Keratinocyte (primary cell): ENCODE data around the gene PIGU.

Experiments used
- CTCF ChIP-seq, 3 experiments: IDR thresholded peaks in 1 of 3; conservative IDR thresholded peaks in 1 of 3; optimal IDR thresholded peaks in 1 of 3; 2 replicates in 2 of 3; 3 replicates in 1 of 3; pipeline versions ENCODE3 to v1.5.1; 2011; ENCODE audit warnings: low read length in 3 of 3, mild to moderate bottlenecking in 3 of 3, moderate library complexity in 2 of 3, control low read depth in 1 of 3, inconsistent platforms in 1 of 3; ENCODE audit not compliant: insufficient read depth in 2 of 3; ENCODE audit errors: extremely low read depth in 1 of 3
- EZH2 ChIP-seq: IDR thresholded peaks from one replicate; pipeline ENCODE4 v1.6.1; 2012; ENCODE audit warnings: inconsistent platforms, mild to moderate bottlenecking, low read length, moderate library complexity

DNA sequence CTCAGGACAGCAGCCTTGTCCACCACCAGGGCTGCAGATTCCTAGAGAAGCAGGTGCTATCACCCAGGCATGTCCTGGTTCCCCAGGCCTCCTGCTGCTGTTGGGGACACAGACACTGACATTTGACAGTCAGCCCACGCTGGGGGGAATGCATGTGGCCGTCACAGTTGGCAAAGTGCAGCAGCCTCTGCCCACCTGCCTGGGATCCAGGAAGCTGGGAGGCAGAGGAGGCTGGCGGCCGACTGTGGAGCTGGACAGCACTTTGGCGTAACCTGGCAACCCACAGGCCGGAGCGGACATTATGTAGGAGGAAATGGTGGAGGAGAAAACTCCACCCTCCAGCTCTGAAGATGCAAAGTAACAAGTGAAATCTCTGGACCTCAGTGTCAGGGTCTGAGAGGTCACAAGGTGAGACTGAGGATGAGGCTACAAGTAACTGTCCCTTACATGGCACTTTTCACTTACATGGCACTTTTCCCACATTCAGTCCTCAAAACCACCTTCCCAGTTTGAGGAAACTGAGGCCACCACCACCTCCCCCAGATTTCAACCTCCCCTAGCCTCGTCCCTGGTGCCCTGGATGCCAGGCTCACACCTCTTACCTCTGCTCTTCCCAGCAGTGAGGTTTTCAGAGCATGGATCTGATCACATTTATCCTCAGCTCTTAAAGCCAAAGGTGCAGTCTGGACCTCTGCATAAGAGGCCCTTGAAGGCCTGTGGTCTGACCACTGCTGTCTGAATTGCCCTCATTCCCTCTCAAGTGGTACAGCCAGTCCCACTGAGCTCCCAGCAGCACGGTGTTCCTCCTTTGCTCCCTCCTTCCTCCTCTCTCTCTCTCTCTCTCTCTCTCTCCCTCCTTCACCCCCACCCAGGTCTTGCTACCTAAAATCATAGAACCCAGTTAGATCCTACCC lies 109.7 kb downstream of the PIGU start:
- TF ChIP-seq EZH2: no peak
- TF ChIP-seq CTCF (optimal IDR thresholded peaks at IDR 0.05 in 1 of 3, IDR thresholded peaks at IDR 0.05 in 1 of 3, conservative IDR thresholded peaks at IDR 0.05 in 1 of 3; ENCODE audit: extremely low read depth in 1 of 3, insufficient read depth in 2 of 3, low read length in 3 of 3): no peak
